GM10847 (cell line): ENCODE measurements around the gene ZNHIT3.

ENCODE experiments used
- POLR2A ChIP-seq: IDR thresholded peaks from 2 replicates; pipeline ENCODE4 v1.6.1; 2011; ENCODE audit not compliant: insufficient read length; ENCODE audit errors: extremely low read depth

Gene ZNHIT3

GRCh38 chr17:36533935-36534839 lies 47.7 kb downstream of the ZNHIT3 start:
- peak; percentile 48 for TF ChIP-seq POLR2A

DNA sequence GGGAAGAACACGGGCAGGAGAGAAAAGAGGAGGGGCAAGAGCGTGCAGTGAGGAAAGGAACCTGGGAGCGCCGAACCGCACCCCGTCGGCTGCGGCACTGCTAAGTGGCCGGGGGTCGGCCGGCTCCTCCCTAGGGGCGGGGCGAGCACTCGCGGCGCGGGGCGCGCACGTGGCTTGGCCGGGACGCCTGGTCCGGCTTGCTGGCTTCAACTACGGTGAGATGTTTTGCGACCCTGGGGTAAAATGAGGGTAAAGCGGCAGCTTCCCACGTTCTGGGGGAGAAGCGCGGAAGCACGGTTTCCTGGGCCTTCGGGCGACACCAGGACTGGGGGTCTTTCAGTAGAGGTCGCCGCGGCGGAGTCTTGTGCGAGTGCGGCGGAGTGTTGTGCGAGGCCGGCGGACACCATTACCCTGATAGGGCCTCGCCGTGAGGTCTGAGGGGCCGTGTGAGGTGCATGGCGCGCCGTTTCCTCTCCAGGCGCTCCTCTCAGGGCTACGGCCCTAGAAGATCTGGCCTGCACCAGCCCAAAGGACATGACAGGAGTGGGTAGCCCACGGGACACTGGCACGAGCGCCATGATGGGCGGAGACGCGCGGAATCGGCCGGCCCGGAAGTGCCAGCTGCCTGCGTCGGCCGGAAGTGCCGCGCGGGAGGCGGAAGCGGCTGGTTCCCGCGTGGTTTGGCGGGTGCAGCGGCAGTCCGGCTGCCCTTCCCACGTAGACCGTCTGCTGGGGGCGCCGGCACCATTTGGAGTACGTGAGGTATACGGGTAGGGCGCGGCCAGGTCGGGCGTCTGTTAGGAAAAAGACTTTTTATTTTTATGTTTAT lies 48.6 kb downstream of the ZNHIT3 start, which contains the start of the genes MYO19 and PIGW:
MYO19 (minus strand) TSS at position 29 of the 829 bp plus-strand sequence. CDS start 2,330 bp downstream, outside the sequence.
PIGW (plus strand) TSS at position 148 of the 829 bp plus-strand sequence. CDS start 2,115 bp downstream, outside the sequence.
- peak; percentile 92 for TF ChIP-seq POLR2A

DNA sequence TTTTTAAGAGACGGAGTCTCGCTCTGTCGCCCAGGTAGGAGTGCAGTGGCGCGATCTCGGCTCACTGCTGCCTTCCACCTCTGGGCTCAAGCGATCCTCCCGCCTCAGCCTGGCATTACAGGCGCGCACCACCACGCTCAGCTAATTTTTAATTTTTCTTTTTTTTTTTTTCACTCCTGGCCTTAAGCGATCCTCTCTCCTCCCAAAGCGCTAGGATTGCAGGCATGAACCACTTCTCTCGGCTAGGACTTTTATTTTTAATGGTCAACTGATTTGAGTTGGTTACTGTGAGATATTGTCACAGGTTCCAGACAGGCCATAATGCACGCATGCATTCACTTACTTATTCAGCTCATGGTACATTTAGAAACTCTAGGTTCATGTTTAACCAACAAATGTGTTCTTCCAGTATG lies 49.2 kb downstream of the ZNHIT3 start:
- TF ChIP-seq POLR2A, result no peak

DNA sequence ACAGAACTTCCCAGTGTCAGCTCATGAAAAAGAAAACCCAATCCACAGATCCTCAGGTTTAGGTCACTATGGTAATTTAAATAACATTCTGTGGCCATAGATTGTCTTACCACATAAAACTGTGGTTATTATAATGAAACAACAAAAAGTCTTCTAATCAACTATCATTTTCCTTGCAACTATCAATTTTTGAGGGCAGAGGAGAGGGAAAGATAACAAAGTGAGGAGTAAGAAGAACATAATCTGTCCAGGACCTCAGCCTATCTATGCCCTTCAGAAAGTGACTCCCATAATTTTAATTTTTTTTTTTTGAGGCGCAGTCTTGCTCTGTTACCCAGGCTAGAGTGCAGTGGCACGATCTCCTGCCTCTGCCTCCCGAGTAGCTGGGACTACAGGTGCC lies 54.2 kb downstream of the ZNHIT3 start:
- no peak for TF ChIP-seq POLR2A

GRCh38 chr17:36542755-36543154 lies 56.3 kb downstream of the ZNHIT3 start:
- no peak for TF ChIP-seq POLR2A

DNA sequence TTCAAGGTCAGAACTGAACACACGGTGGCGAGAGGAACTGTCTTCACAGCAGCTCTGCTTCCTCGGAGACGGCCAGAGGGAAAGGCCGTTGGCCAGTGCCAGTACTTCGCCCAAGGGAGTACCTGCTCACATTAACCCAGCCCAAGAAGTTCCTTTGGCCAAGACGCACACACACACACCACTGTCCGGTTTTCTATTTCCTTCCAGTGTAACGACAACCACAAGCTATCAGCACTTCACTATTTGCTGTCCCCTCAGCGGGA lies 57.5 kb downstream of the ZNHIT3 start:
- no peak for TF ChIP-seq POLR2A

DNA sequence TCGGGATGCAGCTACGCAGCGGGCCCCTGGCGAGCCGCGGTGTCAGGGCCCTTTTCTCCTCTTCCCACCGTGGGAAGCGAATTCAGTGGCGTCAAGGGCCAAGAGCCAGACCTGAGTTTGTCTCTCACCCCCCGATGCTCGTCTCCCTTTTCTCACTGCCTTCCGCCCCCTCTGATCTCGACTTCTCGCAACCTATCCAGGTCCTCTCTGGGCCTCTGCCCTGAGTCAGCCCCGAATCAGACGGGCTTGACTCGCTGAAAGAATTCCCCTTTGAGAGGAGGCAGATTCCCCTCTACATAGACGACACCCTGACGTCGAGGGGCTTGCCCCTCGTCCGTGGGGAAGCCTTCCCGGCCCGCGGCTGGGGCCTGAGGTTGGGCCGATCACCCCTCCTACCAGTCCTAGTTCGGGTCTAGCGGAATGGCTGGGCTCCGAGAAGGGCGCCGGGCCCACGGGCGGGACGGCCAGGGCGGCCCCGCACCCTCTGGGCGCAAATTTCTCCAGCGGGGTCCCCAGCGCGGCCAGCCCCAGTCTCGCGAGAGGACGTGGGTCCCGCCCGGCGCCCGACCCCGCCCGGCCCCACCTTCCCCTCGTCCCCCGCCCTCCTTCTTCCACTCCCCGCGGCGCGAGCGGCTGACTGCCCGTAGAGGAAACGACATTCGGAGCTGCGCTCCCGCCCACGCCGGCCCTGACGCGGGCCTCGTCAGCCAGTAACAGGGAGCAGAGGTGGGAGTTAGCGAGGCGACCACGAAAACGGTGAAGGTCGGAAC lies 58.0 kb downstream of the ZNHIT3 start, which contains the start of gene GGNBP2:
GGNBP2 (plus strand) TSS at position 613 of the 770 bp plus-strand sequence. CDS start 806 bp downstream, outside the sequence.
- TF ChIP-seq POLR2A, result peak; percentile 86

DNA sequence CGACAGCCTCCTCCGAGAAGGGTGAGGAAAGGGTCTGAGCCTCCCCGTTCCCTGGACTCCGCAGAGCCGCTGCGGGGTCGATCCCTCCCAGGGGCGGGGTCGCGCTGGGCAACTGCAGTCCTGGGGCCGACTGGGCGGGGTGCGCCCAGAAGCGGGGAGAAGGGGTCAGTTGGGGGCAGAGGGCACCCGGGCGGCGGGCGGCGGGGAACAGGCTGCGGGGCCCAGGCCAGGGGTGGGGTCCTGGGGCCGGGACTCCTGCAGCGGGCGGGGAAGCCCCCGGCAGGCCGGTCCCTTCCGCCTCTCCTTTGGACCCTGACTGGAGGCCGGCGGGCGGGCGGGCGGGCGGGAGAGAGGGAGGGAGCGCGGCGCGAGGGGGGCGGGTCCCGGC lies 58.6 kb downstream of the ZNHIT3 start:
- no peak for TF ChIP-seq POLR2A
